RPMI7951 (cell line): ENCODE measurements around the gene CXCL14. TPM values are rescaled to one million over a fixed set of nuclear protein-coding genes. Genes with fewer than 3 reads are reported as not detected.
"Not testable (repeated sequence)": the region's sequence is repeated elsewhere in the genome, so short reads cannot be mapped to it uniquely, and the experiment has no call there.

ENCODE experiments used
- DNase-seq: peaks from one replicate; pipeline ENCODE4 v3.0.0-alpha.2; 2012; ENCODE audit warnings: low read depth
- total RNA-seq: library from RNA; depleted of rRNA; stranded (reverse); fragments of >200 nt; shearing (Covaris generic); gene quantifications from 2 replicates; pipeline ENCODE4 v1.2.3, GENCODE V29; 2014; rRNA removed

CXCL14 gene
- total RNA-seq, 1 experiment from 2014 or later = not detected

GRCh38 chr5:135543485-135544304 is 35.1 kb downstream of the CXCL14 start:
- DNase-seq = no peak

- no peak for DNase-seq
These were observed 35.7 kb downstream of the CXCL14 start for GRCh38 chr5:135543001-135543484.

GRCh38 chr5:135541807-135542502 is 36.8 kb downstream of the CXCL14 start:
- no peak for DNase-seq

GRCh38 chr5:135539430-135540005 is 39.3 kb downstream of the CXCL14 start:
- DNase-seq = no peak

GRCh38 chr5:135538261-135538660 is 40.5 kb downstream of the CXCL14 start:
- DNase-seq = no peak

- no peak for DNase-seq
These were observed 41.0 kb downstream of the CXCL14 start for GRCh38 chr5:135537745-135538144.

GRCh38 chr5:135537271-135537670 is 41.5 kb downstream of the CXCL14 start:
- DNase-seq = no peak

- no peak for DNase-seq
These were observed 42.7 kb downstream of the CXCL14 start, which contains the start of gene NEUROG1 for GRCh38 chr5:135535820-135536801. TSS of gene NEUROG1 (minus strand) at chr5:135535964. CDS start at chr5:135535690, 274 bp downstream.

- DNase-seq = no peak
These were observed 43.4 kb downstream of the CXCL14 start for GRCh38 chr5:135535420-135535819.

GRCh38 chr5:135534609-135535419 is 44.0 kb downstream of the CXCL14 start:
- DNase-seq = no peak

GRCh38 chr5:135533794-135534193 is 45.0 kb downstream of the CXCL14 start:
- DNase-seq = no peak

- DNase-seq = no peak
These were observed 45.5 kb downstream of the CXCL14 start for GRCh38 chr5:135533334-135533733.

- not testable (repeated sequence) for DNase-seq
These were observed 49.2 kb downstream of the CXCL14 start for GRCh38 chr5:135529576-135529975.

GRCh38 chr5:135526924-135527323 is 51.9 kb downstream of the CXCL14 start:
- no peak for DNase-seq

- DNase-seq = no peak
These were observed 56.8 kb downstream of the CXCL14 start for GRCh38 chr5:135521964-135522363.

Other genes with a start within 250 kb of the CXCL14 start
- gene MACROH2A1, start 179.8 kb downstream of the CXCL14 start, total RNA-seq = 235 and 252 TPM in 2 replicates
- not detected in 2 replicates for gene DCANP1, start 131.6 kb downstream of the CXCL14 start, total RNA-seq
- not detected in 2 replicates for gene TIFAB, start 126.6 kb downstream of the CXCL14 start, total RNA-seq
- not detected in 2 replicates for gene NEUROG1, start 43.0 kb downstream of the CXCL14 start, total RNA-seq